ENCODE measurements around the gene ZBTB3. TPM values are rescaled to one million over a fixed set of nuclear protein-coding genes. Genes with fewer than 3 reads are reported as not detected.

The ZBTB3 gene
- total and polyA plus RNA-seq, 2 of the 8 experiments (the other 6 are each of a cell fraction or from before 2014, with no cell fraction given), result 30.2 to 76.9 TPM

DNA sequence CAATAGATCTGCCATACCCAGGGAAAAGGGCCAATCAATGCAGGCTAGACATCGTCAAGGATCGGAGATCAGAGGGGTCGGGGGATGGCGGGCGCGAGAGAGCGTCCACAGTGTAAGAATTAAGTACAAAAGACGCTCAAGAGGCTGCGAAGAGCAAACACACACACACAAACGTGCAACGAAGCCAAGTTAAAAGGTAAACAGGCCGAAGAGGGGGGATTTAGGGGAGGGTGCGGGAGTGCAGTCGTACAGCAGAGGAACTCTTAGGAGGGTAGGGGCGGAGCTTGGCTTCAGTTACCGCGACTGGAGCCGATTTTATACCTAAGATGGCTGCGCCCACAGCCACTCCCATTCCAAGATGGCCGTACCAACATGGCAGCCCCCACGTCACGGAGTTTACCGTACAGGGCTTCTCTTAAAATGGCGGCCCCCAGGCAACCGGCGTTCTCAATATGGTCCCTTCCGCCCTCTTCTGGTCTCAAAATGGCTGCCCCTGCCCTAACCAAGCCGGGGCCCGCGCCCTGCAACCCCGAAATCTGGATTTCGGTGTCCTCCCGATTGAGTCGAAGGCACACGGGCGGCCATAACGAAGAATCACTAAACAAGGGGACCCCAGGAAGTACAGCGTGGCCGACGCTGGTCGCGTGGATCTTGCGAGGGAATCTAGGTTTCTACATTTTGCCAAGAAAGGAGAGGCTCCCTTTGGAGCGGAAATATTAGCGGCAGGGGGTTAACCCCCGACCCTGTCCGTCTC, 44.5 kb downstream of the ZBTB3 start (continued):
- TF ChIP-seq RBBP5 (IDR thresholded peaks at IDR 0.05; ENCODE audit: borderline replicate concordance, low read depth, low read length) (0 out of 2 replicates have a peak, but pooled peaks have one; percentile 63), SUZ12 (IDR thresholded peaks at IDR 0.05; ENCODE audit: low read length) (no peak), KDM4A (IDR thresholded peaks at IDR 0.05; ENCODE audit: low read depth, low read length, severe bottlenecking) (peak; percentile 40), TBP (IDR thresholded peaks at IDR 0.05; ENCODE audit: low read depth, low read length) (peak; percentile 82; the same call in 1 of the 2 replicates), POU5F1 (IDR thresholded peaks at IDR 0.05; ENCODE audit: low read depth, low read length) (no peak), POLR2AphosphoS5 (IDR thresholded peaks at IDR 0.05; ENCODE audit: low read depth, low read length) (peak; percentile 89), RAD21 (IDR thresholded peaks at IDR 0.05 in 1 of 2, conservative IDR thresholded peaks at IDR 0.05 in 1 of 2; ENCODE audit: low read depth in 2 of 2, low read length in 2 of 2) (peak in 1 of 2 experiments; percentile 1; a peak in 1 of 4 replicates)
- TF ChIP-seq, protein P1, sequence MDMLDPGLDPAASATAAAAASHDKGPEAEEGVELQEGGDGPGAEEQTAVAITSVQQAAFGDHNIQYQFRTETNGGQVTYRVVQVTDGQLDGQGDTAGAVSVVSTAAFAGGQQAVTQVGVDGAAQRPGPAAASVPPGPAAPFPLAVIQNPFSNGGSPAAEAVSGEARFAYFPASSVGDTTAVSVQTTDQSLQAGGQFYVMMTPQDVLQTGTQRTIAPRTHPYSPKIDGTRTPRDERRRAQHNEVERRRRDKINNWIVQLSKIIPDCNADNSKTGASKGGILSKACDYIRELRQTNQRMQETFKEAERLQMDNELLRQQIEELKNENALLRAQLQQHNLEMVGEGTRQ (IDR thresholded peaks at IDR 0.05; ENCODE audit: low read length), result no peak
- TF ChIP-seq, protein P2, sequence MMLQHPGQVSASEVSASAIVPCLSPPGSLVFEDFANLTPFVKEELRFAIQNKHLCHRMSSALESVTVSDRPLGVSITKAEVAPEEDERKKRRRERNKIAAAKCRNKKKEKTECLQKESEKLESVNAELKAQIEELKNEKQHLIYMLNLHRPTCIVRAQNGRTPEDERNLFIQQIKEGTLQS (IDR thresholded peaks at IDR 0.05; ENCODE audit: insufficient read depth, low read depth, low read length), result peak; percentile 75
